GM11168 (cell line): ENCODE data around the gene FBF1.
"Not testable (repeated sequence)": the region's sequence is repeated elsewhere in the genome, so short reads cannot be mapped to it uniquely, and the experiment has no call there.

Experiments
- in situ Hi-C: fragments of 300-500 bp; cut with MboI; formaldehyde crosslinking; loops from one replicate; pipeline ENCODE4 v1.12.0; 2022; ENCODE audit warnings: low sequenced_read_pairs; ENCODE audit not compliant: unreplicated experiment

The FBF1 gene, protein sequence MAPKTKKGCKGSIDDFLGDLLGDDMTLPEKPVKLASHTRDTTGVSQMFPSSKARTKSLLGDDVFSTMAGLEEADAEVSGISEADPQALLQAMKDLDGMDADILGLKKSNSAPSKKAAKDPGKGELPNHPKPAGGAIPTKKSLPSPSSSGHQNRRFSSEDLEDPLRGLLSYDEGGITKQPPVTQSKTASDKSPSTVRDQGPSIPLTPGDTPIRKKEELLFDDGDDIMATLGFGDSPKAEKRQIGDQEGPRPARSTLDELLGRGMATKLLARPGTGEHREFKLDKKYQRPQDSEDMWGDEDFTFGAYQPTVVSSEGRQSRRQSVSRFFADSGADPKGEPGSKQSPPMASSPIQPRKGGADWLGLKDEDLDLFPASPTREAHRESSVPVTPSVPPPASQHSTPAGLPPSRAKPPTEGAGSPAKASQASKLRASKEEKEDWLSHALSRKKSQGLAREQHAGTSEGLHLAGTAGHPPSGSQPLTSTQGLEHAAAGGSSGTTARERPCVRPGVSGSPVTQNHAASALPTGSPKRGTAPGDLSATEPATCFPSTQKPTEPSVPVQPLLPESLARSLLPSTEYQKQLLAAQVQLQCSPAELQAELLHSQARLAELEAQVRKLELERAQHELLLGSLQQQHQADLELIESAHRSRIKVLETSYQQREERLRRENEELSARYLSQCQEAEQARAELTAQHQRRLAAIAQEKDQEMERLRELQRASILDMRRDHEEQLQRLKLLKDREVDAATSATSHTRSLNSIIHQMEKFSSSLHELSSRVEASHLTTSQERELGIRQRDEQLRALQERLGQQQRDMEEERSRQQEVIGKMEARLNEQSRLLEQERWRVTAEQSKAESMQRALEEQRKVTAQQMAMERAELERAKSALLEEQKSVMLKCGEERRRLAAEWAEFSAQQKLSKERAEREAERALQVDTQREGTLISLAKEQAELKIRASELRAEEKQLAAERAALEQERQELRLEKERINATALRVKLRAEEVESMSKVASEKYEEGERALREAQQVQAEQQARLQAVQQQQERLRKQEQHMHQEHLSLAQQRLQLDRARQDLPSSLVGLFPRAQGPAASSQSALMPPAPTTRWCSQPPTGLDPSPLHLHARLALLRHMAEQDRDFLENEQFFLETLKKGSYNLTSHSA

DNA sequence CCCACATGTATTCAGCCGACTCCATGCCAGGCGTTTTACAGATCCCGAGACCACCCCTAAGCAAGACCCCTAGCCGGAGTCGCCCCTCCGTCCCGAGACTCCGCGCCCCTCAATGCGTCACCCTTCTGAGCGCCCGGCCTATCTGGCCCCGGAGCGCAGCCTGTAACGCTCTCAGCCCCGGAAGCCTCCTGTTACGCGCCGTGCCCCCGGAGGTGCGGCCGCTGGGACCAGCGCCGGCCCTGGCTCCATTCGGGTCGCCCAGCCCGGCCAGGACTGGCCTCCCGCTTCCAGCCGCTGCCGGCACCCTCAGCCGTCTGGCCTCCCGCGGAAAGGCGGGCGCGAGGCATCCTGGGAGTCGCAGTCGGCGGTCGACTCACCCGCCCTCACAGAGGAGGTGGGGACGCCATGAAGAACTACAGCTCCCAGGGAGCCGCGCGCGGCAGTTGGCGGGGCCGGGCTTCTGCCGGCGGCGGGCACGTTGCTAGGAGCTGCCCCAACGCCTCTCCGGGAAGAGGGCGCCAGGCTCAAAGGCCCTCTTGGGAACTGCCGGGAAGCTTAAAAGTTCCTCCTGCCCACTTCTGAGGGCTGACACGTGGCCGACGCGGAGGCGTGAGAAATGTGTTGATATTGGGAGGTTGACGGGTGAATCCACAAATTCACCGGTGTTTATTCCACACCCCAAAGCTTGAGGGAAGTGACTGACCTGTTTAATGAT lies at the start of gene FBF1:
Gene FBF1, minus strand, starts transcription at position 316 of the 715 bp plus-strand sequence. CDS start 2,893 bp downstream, outside the sequence.
- in situ Hi-C loops = no loop called here

DNA sequence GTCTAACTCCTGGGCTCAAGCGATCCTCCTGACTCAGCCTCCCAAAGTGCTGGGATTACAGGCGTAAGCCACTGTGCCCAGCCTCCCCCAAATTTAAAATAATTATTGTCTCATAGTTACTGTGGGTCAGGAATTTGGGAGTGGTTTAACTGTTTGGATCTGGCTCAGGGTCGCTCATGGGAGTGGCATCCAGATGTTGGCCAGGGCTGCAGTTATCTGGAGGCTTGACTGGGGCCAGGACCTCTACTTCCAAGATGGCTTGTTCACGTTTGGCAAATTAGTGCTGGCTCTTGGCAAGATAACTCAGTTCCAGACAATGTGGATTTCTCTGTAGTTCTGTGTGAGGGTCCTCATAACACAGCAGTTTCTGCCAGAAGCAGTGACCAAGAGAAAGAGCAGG lies 46.2 kb upstream of the FBF1 start:
- in situ Hi-C loops = no loop called here

DNA sequence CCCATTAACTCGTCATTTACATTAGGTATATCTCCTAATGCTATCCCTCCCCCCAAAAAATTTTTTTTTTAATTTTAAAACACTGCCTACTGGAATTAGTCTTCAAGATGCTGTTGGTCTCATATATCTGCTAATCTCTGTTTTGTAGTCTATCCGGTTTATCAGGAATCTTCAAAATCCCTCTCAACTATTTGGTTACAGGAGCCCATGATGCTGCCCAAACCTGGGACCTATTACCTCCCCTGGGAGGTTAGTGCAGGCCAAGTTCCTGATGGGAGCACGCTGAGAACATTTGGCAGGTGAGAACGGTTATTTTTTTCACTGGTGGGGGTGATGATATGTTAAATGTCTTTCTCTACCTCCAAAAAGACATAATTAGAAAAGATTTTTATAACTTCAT lies 45.1 kb upstream of the FBF1 start:
- in situ Hi-C loops = no loop called here

DNA sequence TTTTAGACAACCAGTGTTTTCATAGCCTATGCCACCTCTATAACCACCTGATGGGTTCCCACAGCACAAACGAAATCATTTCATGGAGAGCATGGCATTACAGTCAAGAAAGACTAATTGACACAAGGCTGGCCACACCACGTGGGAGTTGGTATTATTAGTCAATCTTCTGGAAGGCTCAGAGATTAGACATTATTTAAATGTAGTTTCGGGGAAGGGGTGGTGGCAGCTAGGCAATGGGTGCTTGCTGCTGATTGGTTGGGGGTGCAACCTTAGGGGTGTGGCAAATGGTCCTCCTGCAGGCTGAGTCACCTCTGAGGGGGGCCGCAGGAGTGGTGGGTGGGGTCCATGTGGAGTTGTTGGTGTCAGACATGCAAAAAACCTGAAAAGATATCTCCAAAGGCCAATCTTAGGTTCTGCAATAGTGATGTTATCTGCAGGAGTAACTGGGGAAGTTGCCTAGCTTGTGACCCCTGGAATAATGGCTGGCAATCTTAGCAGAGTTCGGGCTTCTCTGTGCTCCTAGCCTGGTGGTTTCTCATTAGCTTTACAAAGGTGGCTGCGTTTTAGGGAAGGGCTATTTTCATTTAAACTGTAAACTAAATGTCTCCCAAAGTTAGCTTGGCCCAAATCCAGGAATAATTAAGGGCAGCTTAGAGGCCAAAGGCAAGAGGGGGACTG lies 42.8 kb upstream of the FBF1 start:
- in situ Hi-C loops = no loop called here

DNA sequence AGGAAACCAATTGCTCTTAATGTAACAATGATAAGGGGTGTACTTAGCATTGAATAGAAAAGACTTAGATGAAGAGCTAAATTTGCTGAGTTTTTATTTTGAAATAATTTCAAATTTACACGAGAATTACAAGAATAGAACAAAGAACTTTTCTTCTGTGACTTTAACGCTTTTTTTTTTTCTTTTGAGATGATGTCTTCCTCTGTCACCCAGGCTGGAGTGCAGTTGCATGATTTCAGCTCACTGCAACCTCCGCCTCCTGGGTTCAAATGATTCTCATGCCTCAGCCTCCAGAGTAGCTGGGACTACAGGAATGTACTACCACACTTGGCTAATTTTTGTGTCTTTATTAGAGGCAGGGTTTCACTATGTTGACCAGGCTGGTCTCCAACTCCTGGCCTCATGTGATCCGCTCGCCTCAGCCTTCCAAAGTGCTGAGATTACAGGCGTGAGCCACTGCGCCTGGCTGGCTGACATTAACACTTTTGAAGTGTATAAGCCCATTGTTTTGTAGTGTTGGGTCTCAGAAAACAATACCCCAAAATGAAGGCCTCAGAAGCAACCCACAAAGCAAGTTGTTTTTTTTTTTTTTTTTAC lies 40.3 kb upstream of the FBF1 start:
- in situ Hi-C loops = no loop called here

DNA sequence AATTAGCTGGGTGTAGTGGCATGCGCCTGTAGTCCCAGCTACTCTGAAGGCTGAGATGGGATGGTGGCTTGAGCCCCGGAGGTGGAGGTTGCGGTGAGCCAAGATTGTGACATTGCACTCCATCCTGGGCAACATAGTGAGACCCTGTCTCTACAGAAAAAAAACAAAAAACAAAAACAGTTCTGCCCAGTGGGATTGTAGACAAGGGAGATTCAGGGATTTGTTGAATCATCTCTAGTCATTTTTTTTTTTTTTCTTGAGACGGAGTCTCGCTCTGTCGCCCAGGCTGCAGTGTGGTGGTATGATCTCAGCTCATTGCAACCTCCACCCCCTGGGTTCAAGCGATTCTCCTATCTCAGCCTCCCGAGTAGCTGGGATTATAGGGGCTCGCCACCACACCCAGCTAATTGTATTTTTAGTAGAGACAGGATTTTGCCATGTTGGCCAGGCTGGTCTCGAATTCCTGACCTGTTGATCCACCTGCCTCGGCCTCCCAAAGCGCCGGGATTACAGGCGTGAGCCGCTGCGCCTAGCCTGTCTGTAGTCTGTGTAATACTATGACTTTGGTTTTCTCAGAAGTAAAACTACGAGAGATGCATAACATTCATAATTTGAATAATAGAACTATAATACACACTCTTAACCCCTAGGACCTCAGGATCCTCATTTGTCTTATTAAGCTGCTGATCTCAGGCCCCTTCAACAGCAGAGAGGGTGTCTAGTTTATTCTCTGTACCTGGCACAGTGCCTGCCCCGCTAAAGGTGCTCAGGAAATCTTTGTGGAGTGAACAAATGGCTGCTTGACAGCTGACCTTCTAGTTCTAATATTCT lies 39.6 kb upstream of the FBF1 start:
- in situ Hi-C loops = no loop called here

DNA sequence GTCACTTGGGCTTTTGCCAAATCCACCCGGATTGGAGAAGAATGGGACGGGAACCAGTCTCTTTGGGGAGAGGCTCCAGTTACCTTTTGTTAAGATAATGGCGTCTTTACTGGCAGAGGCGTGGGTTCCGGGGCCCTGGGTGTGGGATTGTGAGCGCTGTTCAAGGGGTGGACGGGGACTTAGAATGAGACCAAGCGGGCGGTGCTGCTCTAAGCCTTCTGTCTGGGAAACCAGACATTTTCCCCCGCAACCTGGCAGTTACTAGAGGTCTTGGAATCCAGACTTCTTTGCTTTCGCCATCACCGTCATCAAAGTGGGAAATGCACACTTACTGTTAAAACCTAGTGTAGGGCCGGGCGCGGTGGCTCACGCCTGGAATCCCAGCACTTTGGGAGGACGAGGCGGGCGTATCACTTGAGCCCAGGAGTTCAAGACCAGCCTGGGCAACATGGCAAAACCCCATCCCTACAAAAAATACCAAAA lies 38.9 kb upstream of the FBF1 start:
- in situ Hi-C loops = no loop called here

DNA sequence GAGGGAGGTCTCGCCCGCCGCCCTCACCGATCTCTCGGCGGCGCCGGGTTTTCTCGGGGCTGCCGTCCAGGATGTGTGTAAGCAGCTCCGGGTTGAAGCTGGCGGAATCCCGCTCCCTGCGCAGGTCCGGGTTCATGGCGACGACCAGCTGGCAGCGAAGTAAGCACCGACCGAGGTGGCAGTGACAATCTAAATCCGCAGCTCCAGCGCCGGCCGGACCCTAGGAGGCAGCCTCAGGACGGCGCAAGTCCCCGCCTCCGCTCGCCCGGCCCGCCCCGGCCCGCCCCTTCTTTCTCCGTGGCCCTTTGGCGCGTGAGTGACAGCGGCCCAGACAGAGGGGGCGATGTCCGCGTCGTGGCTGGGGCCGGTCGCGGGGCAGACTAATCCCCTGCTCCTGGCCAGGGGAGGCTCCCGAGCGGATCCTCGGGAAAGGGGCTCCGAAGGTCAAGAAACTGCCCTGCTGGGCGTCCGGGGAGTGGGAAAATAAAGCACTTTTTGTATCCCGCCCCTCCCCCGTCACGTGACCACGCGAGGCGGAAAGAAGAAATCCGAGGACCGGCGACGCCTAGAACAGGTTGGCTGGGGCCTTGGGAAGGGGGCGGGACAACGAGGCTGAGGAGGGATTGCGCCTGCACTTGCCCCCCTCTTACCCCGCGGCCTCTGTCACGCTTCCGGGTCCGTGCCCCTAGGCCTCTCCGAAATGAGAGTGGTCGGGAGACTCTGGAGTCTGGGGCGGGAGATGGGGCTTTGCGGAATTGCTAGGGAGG lies 38.3 kb upstream of the FBF1 start, which contains the start of the genes ACOX1 and TEN1:
Gene ACOX1, minus strand, starts transcription at position 229 of the 767 bp plus-strand sequence. Its CDS starts 93 bp downstream, at position 136.
Gene TEN1, plus strand, starts transcription at position 303 of the 767 bp plus-strand sequence. CDS start 6,953 bp downstream, outside the sequence.
- in situ Hi-C loops = no loop called here

DNA sequence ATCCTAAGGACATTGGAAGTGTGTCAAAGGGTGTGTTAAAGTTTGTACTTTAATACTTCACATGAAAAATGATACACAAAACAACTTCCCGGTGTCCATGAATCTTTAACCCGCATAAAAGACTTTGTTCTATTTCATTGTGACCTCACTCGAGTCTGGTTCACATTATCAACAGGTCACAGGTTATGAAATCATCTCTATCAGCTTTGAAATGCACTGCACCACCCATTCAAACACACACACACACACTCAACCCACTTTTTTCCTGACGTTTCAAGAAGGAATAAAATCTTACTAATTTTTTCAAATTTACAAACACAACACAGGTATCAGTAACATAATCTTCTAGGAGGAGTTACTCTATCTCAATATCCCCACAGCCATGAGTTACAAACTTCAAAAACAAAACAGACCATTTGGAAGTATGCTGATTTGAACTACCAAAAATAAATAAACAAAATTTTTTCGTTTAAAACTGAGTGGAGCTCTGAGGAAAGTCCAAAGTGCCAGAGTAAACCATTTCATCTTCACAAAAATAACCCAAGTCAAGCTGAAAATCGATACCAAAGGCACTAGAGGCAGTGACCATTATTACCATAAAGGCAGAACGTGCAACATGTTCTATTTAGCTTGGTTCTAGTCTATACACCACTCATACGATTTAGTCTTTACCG lies 35.5 kb upstream of the FBF1 start:
- in situ Hi-C loops = no loop called here

DNA sequence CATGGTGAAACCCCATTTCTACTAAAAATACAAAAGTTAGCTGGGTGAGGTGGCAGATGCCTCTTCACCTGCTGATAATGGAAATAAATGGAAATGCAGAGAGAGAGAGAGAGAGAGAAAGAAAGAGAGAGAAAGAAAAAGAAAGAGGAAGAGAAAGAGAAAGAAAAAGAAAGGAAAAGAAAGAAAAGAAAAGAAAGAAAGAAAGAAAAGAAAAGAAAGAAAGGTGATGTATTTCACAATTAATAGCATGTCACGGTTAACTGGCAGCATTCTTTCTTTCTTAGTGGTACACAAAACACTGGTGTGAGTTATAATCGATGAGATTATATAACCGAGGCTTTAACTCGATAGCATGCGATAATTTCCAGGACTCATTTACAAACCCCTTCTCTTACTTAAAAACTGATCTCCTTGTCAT lies 34.9 kb upstream of the FBF1 start:
- in situ Hi-C loops = no loop called here

DNA sequence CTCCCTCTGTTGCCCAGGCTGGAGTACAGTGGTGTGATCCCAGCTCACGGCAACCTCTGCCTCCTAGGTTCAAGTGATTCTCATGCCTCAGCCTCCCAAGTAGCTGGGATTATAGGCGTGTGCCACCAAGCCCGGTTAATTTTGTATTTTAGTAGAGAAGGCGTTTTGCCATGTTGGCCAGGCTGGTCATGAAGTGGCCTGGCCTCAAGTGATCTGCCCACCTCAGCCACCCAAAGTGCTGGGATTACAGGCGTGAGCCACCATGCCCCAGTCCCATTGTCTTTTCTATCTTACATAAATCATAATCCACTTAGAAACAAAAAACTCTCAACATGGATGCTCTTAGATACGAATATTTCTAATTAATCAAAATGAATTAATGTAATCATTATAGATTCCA lies 34.3 kb upstream of the FBF1 start:
- in situ Hi-C loops = not testable (repeated sequence)

DNA sequence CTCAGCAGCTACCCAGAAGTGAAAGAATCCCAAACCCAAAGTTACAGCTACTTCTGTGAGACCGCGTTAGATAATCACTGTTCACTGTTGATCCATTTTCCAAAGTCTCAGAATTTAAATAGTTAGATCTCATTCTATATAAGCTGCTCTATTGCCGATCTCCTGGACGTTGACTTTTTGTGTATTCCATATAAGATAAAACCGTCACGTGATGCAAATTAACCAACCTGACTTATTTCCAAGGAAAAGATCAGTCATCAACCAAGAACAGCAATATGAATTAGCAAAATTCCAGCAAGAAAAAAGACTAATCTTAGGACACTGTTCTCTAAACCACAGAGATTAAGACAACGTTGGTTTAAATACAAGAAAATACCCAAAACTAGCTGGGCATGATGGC lies 29.8 kb upstream of the FBF1 start:
- in situ Hi-C loops = no loop called here

DNA sequence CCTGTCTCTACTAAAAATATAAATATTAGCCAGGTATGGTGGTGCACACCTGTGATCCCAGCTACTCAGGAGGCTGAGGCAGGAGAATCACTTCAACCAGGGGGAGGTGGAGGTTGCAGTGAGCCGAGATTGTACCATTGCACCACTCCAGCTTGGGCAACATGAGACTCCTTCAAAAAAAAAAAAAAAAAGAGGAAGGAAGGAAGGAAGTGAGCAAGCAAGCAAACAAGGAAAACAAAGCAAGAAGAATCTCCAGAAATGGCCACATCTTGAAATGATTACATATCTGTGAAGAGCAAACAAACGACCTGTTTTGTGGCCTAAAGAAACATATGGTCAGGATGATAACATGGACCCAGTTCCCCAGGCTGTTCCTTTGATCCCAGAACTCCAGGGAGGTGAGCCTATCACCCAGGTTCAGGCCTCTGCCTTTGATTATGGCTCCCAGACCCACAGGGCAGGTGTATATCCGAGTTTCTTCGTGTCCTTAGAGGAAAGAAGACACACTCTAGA lies 29.2 kb upstream of the FBF1 start:
- in situ Hi-C loops = no loop called here

DNA sequence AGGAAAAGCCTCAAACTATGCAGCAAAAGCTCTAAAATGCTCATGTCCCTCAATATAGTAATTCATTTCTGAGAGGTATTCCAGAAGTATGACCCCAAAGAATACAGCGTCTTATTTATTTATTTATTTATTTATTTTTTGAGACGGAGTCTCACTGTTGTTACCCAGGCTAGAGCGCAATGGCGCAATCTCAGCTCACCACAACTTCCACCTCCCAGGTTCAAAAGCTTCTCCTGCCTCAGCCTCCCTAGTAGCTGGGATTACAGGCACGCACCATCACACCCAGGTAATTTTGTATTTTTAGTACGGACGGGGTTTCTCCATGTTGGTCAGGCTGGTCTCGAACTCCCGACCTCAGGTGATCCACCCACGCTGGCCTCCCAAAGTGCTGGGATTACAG lies 28.2 kb upstream of the FBF1 start:
- in situ Hi-C loops = not testable (repeated sequence)

DNA sequence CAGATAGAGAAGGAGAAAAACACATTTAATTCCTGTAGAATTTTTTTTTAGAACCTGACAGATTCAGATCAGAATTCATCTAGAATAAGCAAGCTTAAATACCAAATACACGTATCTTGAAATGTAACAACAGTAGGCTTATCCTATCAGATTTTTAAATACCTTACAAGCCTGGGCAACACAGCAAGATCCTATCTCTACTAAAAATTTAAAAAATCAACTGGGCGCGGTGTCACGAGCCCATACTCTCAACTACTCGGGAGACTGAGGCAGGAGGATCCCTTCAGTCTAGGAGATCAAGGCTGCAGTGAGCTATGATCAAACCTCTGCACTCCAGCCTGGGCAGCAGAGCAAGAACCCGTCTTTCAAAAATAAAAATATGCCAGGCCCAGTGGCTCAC lies 24.6 kb upstream of the FBF1 start:
- in situ Hi-C loops = no loop called here

DNA sequence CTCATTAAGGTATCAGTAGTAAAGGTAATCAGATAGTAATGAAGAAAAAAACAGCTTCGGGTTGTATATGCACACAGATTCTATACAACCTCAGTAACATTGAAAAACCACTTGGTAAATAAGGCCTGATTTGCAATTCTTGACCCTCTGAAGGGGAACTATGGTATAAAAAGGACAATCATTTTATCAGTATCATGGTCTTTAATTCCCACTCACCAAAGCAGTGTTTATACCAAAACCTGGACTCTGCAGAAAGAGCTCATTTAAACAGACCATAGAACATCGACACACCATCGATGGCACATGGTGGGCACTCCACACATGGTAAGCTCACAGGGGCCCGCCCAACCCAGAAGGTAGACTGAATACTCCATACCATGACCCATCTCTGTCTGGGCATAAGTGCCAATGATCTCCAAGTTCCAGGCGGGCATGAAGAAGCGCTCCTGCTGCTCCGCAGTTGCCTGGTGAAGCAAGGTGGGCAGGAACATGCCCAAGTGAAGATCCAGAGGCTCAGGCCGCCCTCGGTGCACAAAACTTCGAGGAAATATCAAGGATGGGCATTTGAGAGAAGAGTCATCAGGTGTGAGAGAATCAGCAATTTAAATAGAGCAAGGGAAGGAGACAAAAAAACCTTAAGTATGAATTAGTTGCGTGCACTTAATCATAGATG lies 19.1 kb upstream of the FBF1 start:
- in situ Hi-C loops = no loop called here
